ENCODE results near the gene SH3TC2. TPM values are rescaled to one million over a fixed set of nuclear protein-coding genes. Genes with fewer than 3 reads are reported as not detected.

The SH3TC2 gene
- total and polyA plus RNA-seq, 2 donors (not counting 1 experiment from before 2014, with no cell fraction given): not detected

DNA sequence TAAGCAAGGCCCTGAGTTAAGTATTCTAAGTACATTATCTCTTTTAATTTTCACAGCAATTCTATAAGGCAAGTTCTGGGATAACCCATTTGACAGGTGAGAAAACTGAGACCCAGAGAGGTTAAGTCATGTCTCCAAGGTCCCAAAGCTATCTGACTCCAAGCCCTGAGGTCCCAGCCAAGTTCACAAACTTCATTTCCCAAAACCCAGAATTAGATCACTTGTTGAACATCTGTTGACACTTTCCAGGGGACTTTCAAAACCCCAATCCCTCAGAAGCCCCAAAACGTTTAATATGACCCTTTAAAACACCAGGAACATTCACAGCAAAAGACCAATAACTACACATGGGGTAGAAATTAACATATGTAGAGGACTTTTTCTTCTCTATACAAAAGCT lies 72.0 kb downstream of the SH3TC2 start:
- no CpG with 5 or more reads among the region's 1 CpG for WGBS (ENCODE audit: insufficient coverage)

DNA sequence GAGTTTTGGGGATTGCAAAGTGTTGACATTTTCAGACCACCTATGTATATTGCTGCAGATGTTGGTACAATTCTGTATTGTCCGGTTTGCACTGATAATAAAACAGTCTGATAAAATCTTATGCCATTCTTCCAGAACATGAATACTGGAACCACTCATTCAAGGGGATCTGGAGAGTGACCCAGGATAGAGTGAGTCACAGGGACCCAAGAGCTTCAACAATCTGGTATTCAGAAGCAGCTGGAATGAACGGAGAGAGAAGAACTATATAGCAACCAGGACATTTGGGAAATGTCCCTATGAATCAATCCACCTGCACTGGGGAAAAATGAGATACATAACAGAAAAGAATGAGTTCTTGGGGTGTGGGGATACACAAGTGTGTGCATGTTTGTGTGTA lies 73.3 kb downstream of the SH3TC2 start:
- no peaks in the 10 kb centered on the region for H3K4me1 ChIP-seq (ENCODE audit: control insufficient read depth in 2 of 2, insufficient read depth in 2 of 2, low read length in 2 of 2)
- Mint-ChIP-seq H3K27ac (no peak overlapping the region), H3K4me3 (no peak overlapping the region), H3K27me3 (peaks cover 37% of the 10 kb centered on the region), H3K4me1 (no peaks in the 10 kb centered on the region), H3K9me3 (ENCODE audit: insufficient read depth) (peaks cover 3% of the 10 kb centered on the region)
- 88% methylated on average over 1 of the region's 2 CpGs for WGBS (ENCODE audit: insufficient coverage)
- POLR2A ChIA-PET: no interaction called here
- H3K4me3 ChIP-seq (ENCODE audit: control extremely low read depth in 1 of 5, extremely low read depth in 1 of 5, insufficient read depth in 1 of 5, low read depth in 2 of 5, low read length in 4 of 5): no peak overlapping the region
- no peak overlapping the region for H2AFZ ChIP-seq (ENCODE audit: insufficient read depth, low read depth, low read length, poor library complexity, severe bottlenecking)
- H4K20me1 ChIP-seq (ENCODE audit: control insufficient read depth, insufficient read depth, low read length, poor library complexity, severe bottlenecking): no peaks in the 10 kb centered on the region
- no peak overlapping the region for H3K4me2 ChIP-seq (replicated peaks; ENCODE audit: low read depth, low read length, poor library complexity, severe bottlenecking)
- no peaks in the 10 kb centered on the region for H3K79me2 ChIP-seq (ENCODE audit: control insufficient read depth, insufficient read depth, low read length)
- ATAC-seq (ENCODE audit: low read depth) (no peak), DNase-seq (no peak)
- H3K9ac ChIP-seq (ENCODE audit: low read length): no peak overlapping the region
- H3K27ac ChIP-seq (ENCODE audit: low read length in 2 of 2): no peak overlapping the region
- peaks cover 0 to 2% (median 0%) of the 10 kb centered on the region in 3 donors for H3K9me3 ChIP-seq (ENCODE audit: control extremely low read depth in 1 of 3, control insufficient read depth in 2 of 3, insufficient read depth in 1 of 3, low read length in 2 of 3)
- H3K27me3 ChIP-seq (replicated peaks in 1 of 4; ENCODE audit: control extremely low read depth in 1 of 4, control insufficient read depth in 3 of 4, insufficient read depth in 4 of 4, low read length in 3 of 4): peaks cover 0 to 4% (median 0%) of the 10 kb centered on the region in 4 experiments
- CTCF ChIA-PET: interaction anchor here (0.9 to 2.5 kb wide), 5 partner anchors 32 to 259 kb away, joined by 3 to 13 read pairs (median 6); no protein-coding TSS in a partner anchor
- intact Hi-C loops (cut with micrococcal nuclease): no loop called here
- TF ChIP-seq, protein P1, sequence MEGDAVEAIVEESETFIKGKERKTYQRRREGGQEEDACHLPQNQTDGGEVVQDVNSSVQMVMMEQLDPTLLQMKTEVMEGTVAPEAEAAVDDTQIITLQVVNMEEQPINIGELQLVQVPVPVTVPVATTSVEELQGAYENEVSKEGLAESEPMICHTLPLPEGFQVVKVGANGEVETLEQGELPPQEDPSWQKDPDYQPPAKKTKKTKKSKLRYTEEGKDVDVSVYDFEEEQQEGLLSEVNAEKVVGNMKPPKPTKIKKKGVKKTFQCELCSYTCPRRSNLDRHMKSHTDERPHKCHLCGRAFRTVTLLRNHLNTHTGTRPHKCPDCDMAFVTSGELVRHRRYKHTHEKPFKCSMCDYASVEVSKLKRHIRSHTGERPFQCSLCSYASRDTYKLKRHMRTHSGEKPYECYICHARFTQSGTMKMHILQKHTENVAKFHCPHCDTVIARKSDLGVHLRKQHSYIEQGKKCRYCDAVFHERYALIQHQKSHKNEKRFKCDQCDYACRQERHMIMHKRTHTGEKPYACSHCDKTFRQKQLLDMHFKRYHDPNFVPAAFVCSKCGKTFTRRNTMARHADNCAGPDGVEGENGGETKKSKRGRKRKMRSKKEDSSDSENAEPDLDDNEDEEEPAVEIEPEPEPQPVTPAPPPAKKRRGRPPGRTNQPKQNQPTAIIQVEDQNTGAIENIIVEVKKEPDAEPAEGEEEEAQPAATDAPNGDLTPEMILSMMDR (IDR thresholded peaks at IDR 0.05): no peak
- no peak for TF ChIP-seq EZH2 (IDR thresholded peaks at IDR 0.05; ENCODE audit: borderline replicate concordance, insufficient read depth, low read depth, low read length, poor library complexity, severe bottlenecking)
- H3K36me3 ChIP-seq (replicated peaks in 1 of 2; ENCODE audit: control extremely low read depth in 1 of 2, control insufficient read depth in 1 of 2, extremely low read depth in 1 of 2, insufficient read depth in 2 of 2, low read length in 1 of 2): no peaks in the 10 kb centered on the region

More for the DNA sequence above, 72.0 kb downstream of the SH3TC2 start:
- Histone ChIP-seq H3K4me3 (ENCODE audit: control extremely low read depth in 1 of 5, extremely low read depth in 1 of 5, insufficient read depth in 1 of 5, low read depth in 2 of 5, low read length in 4 of 5) (no peak overlapping the region), H3K27me3 (replicated peaks in 1 of 4; ENCODE audit: control extremely low read depth in 1 of 4, control insufficient read depth in 3 of 4, insufficient read depth in 4 of 4, low read length in 3 of 4) (peaks cover 0 to 4% (median 0%) of the 10 kb centered on the region in 4 experiments), H3K27ac (ENCODE audit: low read length in 2 of 2) (no peak overlapping the region), H3K9me3 (ENCODE audit: control extremely low read depth in 1 of 3, control insufficient read depth in 2 of 3, insufficient read depth in 1 of 3, low read length in 2 of 3) (no peaks in the 10 kb centered on the region), H2AFZ (ENCODE audit: insufficient read depth, low read depth, low read length, poor library complexity, severe bottlenecking) (no peak overlapping the region), H4K20me1 (ENCODE audit: control insufficient read depth, insufficient read depth, low read length, poor library complexity, severe bottlenecking) (no peaks in the 10 kb centered on the region), H3K4me2 (replicated peaks; ENCODE audit: low read depth, low read length, poor library complexity, severe bottlenecking) (no peak overlapping the region), H3K9ac (ENCODE audit: low read length) (no peak overlapping the region), H3K36me3 (replicated peaks in 1 of 2; ENCODE audit: control extremely low read depth in 1 of 2, control insufficient read depth in 1 of 2, extremely low read depth in 1 of 2, insufficient read depth in 2 of 2, low read length in 1 of 2) (no peaks in the 10 kb centered on the region), H3K4me1 (ENCODE audit: control insufficient read depth in 2 of 2, insufficient read depth in 2 of 2, low read length in 2 of 2) (no peaks in the 10 kb centered on the region), H3K79me2 (ENCODE audit: control insufficient read depth, insufficient read depth, low read length) (no peaks in the 10 kb centered on the region)
- no peak for ATAC-seq (ENCODE audit: low read depth)
- TF ChIP-seq, protein P1 (IDR thresholded peaks at IDR 0.05): no peak
- TF ChIP-seq EZH2 (IDR thresholded peaks at IDR 0.05; ENCODE audit: borderline replicate concordance, insufficient read depth, low read depth, low read length, poor library complexity, severe bottlenecking): no peak
- Mint-ChIP-seq H3K9me3 (ENCODE audit: insufficient read depth) (no peaks in the 10 kb centered on the region), H3K4me1 (no peaks in the 10 kb centered on the region), H3K27me3 (peaks cover 40% of the 10 kb centered on the region), H3K27ac (no peak overlapping the region), H3K4me3 (no peak overlapping the region)
- intact Hi-C loops (cut with micrococcal nuclease): no loop called here
- POLR2A ChIA-PET: no interaction called here
- no peak for DNase-seq
- CTCF ChIA-PET: interaction anchor here (0.9 to 2.5 kb wide), 5 partner anchors 33 to 263 kb away, joined by 3 to 13 read pairs (median 6); no protein-coding TSS in a partner anchor

All from B cell (primary cell).